A549 (cell line): ENCODE results near the gene RPAP3. TPM values are rescaled to one million over a fixed set of nuclear protein-coding genes. Genes with fewer than 3 reads are reported as not detected.
A peak's percentile ranks its signal among the peaks of the same experiment; 100 is the strongest.

Experiments
- ATAC-seq, 2 experiments: fragments of 200-7000 bp in 1 of 2; fragments of >200 bp in 1 of 2; cut with Nextera tagmentation in 1 of 2; cut with Tn5 transposase in 1 of 2; 3 replicates each; pipeline versions ENCODE4 v1.8.0 to v1.9.1; 2018 to 2020; ENCODE audit warnings: mild to moderate bottlenecking in 1 of 2, moderate library complexity in 1 of 2
- CTCF ChIA-PET: fragments of 300-600 bp; sonication (Branson Sonifier 250); formaldehyde crosslinking; extraction: SDS; loops from one replicate; lab custom pipeline; 2021; ENCODE audit warnings: antibody characterized with exemption, inconsistent platforms; lab: Yijun Ruan, JAX
- POLR2A ChIA-PET: fragments of 350-600 bp; formaldehyde crosslinking; extraction: SDS; loops from one replicate; lab custom pipeline; 2021; ENCODE audit warnings: antibody characterized with exemption, inconsistent platforms; lab: Yijun Ruan, JAX
- DNase-seq, 2 experiments: peaks; one replicate each; pipeline versions ENCODE4 v3.0.0 to v3.0.0-alpha.2; 2011 to 2016; ENCODE audit warnings: low read depth in 1 of 2, low spot score in 1 of 2
- FAIRE-seq: peaks from 2 replicates; lab custom pipeline; 2011; peaks lifted over from hg19 to GRCh38; lab: Jason Lieb, UNC
- H3K27ac ChIP-seq, 2 experiments: fragments of >200 bp; sonication (Bioruptor Twin); formaldehyde crosslinking; 3 replicates each; pipeline ENCODE4 v1.5.1; 2016 to 2017
- H3K4me1 ChIP-seq: fragments of >200 bp; sonication (Bioruptor Twin); formaldehyde crosslinking; 3 replicates; pipeline ENCODE4 v1.6.1; 2016
- H3K4me2 ChIP-seq: fragments of >200 bp; sonication (Bioruptor Twin); formaldehyde crosslinking; 3 replicates; pipeline ENCODE4 v1.6.1; 2016
- H3K4me3 ChIP-seq: fragments of >200 bp; sonication (Bioruptor Twin); formaldehyde crosslinking; 3 replicates; pipeline ENCODE4 v1.5.1; 2016
- H3K9me3 ChIP-seq: fragments of >200 bp; sonication (Bioruptor Twin); formaldehyde crosslinking; 3 replicates; pipeline ENCODE4 v1.6.1; 2016
- BHLHE40 ChIP-seq: IDR thresholded peaks from 2 replicates; pipeline ENCODE4 v1.6.1; 2012; ENCODE audit warnings: low read depth, low read length, inconsistent platforms
- CBX8 ChIP-seq: fragments of 200-600 bp; sonication (generic); IDR thresholded peaks from 2 replicates; pipeline ENCODE4 v1.6.1; 2016
- CHD2 ChIP-seq: fragments of 150-350 bp; IDR thresholded peaks from 2 replicates; pipeline ENCODE4 v1.6.1; 2014; ENCODE audit warnings: low read length; ENCODE audit not compliant: partially characterized antibody
- FOSB ChIP-seq: fragments of 250-450 bp; sonication (Bioruptor Pico); IDR thresholded peaks from 2 replicates; pipeline ENCODE4 v1.5.0; 2020; ENCODE audit warnings: mild to moderate bottlenecking, moderate library complexity
- FOSL2 ChIP-seq, 2 experiments: fragments of 450-650 bp in 1 of 2; fragments of >200 bp in 1 of 2; sonication (Bioruptor Twin) in 1 of 2; formaldehyde crosslinking; IDR thresholded peaks; 2 replicates each; pipeline versions ENCODE4 v1.5.0 to v1.6.1; 2016 to 2020; ENCODE audit warnings: mild to moderate bottlenecking in 1 of 2, moderate library complexity in 1 of 2
- GATA3 ChIP-seq: IDR thresholded peaks from 2 replicates; pipeline ENCODE4 v1.6.1; 2012; ENCODE audit warnings: borderline replicate concordance
- HOXB13 ChIP-seq: fragments of 250-450 bp; sonication (Bioruptor Pico); IDR thresholded peaks from 2 replicates; pipeline ENCODE4 v1.5.0; 2020; ENCODE audit warnings: low read depth, mild to moderate bottlenecking, moderate library complexity
- HOXB5 ChIP-seq: fragments of 250-450 bp; sonication (Bioruptor Pico); IDR thresholded peaks from 2 replicates; pipeline ENCODE4 v1.5.0; 2020; ENCODE audit warnings: mild to moderate bottlenecking, moderate library complexity
- KDM1A ChIP-seq: fragments of 200-600 bp; sonication (generic); IDR thresholded peaks from 2 replicates; pipeline ENCODE4 v1.6.1; 2016; ENCODE audit warnings: low read depth, mild to moderate bottlenecking
- KDM5A ChIP-seq: fragments of 200-600 bp; sonication (generic); IDR thresholded peaks from 2 replicates; pipeline ENCODE4 v1.6.1; 2016; ENCODE audit warnings: antibody characterized with exemption, mild to moderate bottlenecking
- MAFK ChIP-seq: fragments of 450-650 bp; IDR thresholded peaks from 2 replicates; pipeline ENCODE4 v1.6.1; 2014; ENCODE audit not compliant: partially characterized antibody
- MAZ ChIP-seq: fragments of 150-350 bp; IDR thresholded peaks from 2 replicates; pipeline ENCODE4 v1.6.1; 2014; ENCODE audit warnings: antibody characterized with exemption, low read depth, low read length, borderline replicate concordance
- MYC ChIP-seq: IDR thresholded peaks from 2 replicates; pipeline ENCODE4 v1.6.1; 2012; ENCODE audit warnings: mild to moderate bottlenecking, inconsistent platforms, low read length, improper control_type of control experiment, borderline replicate concordance
- NPAS2 ChIP-seq: fragments of 250-450 bp; sonication (Bioruptor Pico); IDR thresholded peaks from 2 replicates; pipeline ENCODE4 v1.8.0; 2022; ENCODE audit warnings: mild to moderate bottlenecking, moderate library complexity, borderline replicate concordance
- RARB ChIP-seq: fragments of 250-450 bp; sonication (Bioruptor Pico); IDR thresholded peaks from 2 replicates; pipeline ENCODE4 v1.8.0; 2021; ENCODE audit warnings: mild to moderate bottlenecking, moderate library complexity
- TP53 ChIP-seq: fragments of 250-450 bp; sonication (Bioruptor Pico); IDR thresholded peaks from 2 replicates; pipeline ENCODE4 v1.5.0; 2021; ENCODE audit warnings: mild to moderate bottlenecking, moderate library complexity
- USF2 ChIP-seq: fragments of 450-650 bp; IDR thresholded peaks from 2 replicates; pipeline ENCODE4 v1.6.1; 2014; ENCODE audit warnings: antibody characterized with exemption
- ZC3H11A ChIP-seq: fragments of 450-650 bp; IDR thresholded peaks from 2 replicates; pipeline ENCODE4 v1.6.1; 2014; ENCODE audit warnings: antibody characterized with exemption, mild to moderate bottlenecking
- WGBS: methylation state at CpG from one replicate; pipeline ENCODE4 v1.1.6; 2017; ENCODE audit errors: missing lambda C conversion rate; 5-methylcytosine and 5-hydroxymethylcytosine counted together
- polyA plus RNA-seq, 4 experiments: library from polyadenylated mRNA; depleted of rRNA in 3 of 4; stranded (reverse); fragments of >200 nt; fragmentation: RNase III in 1 of 4; extraction: RNeasy Plus Mini Kit Qiagen cat#74134 plus additional on column Dnase treatment in 1 of 4; gene quantifications; 2 replicates in 3 of 4; 3 replicates in 1 of 4; pipeline ENCODE4 v1.2.3, GENCODE V29; 2011 to 2017
- TF ChIP-seq, protein P1 (sequence below): fragments of >200 bp; sonication (Bioruptor Twin); formaldehyde crosslinking; IDR thresholded peaks from 2 replicates; pipeline ENCODE4 v1.6.1; 2016
- TF ChIP-seq, protein P2 (sequence below): fragments of 250-450 bp; sonication (Bioruptor Pico); IDR thresholded peaks from 2 replicates; pipeline ENCODE4 v1.5.0; 2020; ENCODE audit warnings: low read depth, mild to moderate bottlenecking, moderate library complexity
- TF ChIP-seq, protein P3 (sequence below): IDR thresholded peaks from 2 replicates; pipeline ENCODE4 v1.6.1; 2012
- TF ChIP-seq, protein P4 (sequence below): fragments of >200 bp; sonication (Bioruptor Twin); formaldehyde crosslinking; IDR thresholded peaks from 3 replicates; pipeline ENCODE4 v1.6.1; 2016

RPAP3 gene
- polyA plus RNA-seq, 2 of the 4 experiments (the other 2 are of a cell fraction), result 51.6 to 74.6 TPM

- TF ChIP-seq KDM5A (no peak), CHD2 (no peak)
Observed at GRCh38 chr12:47617476-47617875, 88.4 kb downstream of the RPAP3 start (continued).

DNA sequence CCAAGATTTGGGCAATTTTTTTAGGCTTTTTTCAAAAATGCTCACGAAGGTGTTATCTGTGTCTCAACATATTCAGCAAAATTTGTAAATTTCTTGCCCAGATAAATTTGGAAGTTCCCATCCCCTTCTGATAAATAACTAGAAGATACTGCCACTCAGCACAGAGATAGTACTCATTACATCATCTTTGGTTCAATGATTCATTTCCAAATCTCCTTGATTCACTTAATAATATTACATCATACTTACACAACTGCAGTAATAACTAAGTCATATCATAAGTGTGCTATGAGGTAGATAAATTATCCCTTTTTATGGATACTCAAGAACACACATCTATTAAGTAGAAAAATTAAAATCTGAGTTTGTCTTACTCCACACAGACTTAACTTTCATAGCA, 89.4 kb downstream of the RPAP3 start:
- peak; percentile 61 for FAIRE-seq

DNA sequence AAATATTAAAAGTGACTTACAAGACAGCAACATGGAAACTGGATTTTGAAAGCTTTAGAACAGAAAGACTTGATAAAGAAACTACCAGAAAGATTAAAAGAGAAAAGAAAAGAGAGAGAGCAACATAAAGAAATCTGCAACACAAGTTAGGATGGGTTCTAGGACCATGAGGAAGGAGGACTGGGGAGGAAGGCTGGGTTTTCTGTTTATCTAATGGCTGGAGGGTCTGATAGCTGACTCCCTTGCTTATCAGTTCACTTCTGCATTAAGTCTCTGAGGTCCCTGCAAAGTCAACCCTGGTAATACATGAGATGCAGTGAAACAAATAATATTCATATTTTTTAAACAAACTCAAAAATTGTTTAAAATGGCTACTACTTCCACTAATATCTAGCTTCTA, 90.1 kb downstream of the RPAP3 start:
- Histone ChIP-seq H3K4me2 (no peak overlapping the region), H3K27ac (no peak overlapping the region), H3K4me3 (no peak overlapping the region), H3K4me1 (no peaks in the 10 kb centered on the region), H3K9me3 (peaks cover 27% of the 10 kb centered on the region)
- no peak for ATAC-seq
- CTCF ChIA-PET, result interaction anchor here (1.2 to 1.6 kb wide), 4 partner anchors 12 to 29 kb away, joined by 3 to 5 read pairs (median 4); no protein-coding TSS in a partner anchor
- POLR2A ChIA-PET, result no interaction called here
- TF ChIP-seq MAZ, result no peak
- TF ChIP-seq CBX8, result no peak
- TF ChIP-seq MYC, result no peak
- no peak for TF ChIP-seq RARB (CRISPR knock-in tag)
- TF ChIP-seq CHD2, result no peak
- no peak for TF ChIP-seq BHLHE40
- no peak for TF ChIP-seq TP53 (CRISPR knock-in tag)
- TF ChIP-seq FOSL2 (IDR thresholded peaks at IDR 0.05), result no peak
- no peak for TF ChIP-seq FOSL2 (CRISPR knock-in tag; IDR thresholded peaks at IDR 0.05)
- no peak for TF ChIP-seq KDM5A
- no peak for TF ChIP-seq HOXB5 (CRISPR knock-in tag)
- TF ChIP-seq, protein P1, sequence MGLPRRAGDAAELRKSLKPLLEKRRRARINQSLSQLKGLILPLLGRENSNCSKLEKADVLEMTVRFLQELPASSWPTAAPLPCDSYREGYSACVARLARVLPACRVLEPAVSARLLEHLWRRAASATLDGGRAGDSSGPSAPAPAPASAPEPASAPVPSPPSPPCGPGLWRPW, result no peak
- TF ChIP-seq MAFK, result no peak
- TF ChIP-seq HOXB13, result no peak
- TF ChIP-seq FOSB, result no peak
- no peak for TF ChIP-seq GATA3
- no peak for TF ChIP-seq KDM1A
- TF ChIP-seq USF2, result no peak
- TF ChIP-seq ZC3H11A, result no peak
- TF ChIP-seq, protein P2, sequence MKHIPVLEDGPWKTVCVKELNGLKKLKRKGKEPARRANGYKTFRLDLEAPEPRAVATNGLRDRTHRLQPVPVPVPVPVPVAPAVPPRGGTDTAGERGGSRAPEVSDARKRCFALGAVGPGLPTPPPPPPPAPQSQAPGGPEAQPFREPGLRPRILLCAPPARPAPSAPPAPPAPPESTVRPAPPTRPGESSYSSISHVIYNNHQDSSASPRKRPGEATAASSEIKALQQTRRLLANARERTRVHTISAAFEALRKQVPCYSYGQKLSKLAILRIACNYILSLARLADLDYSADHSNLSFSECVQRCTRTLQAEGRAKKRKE (CRISPR knock-in tag), result no peak
- TF ChIP-seq, protein P3, sequence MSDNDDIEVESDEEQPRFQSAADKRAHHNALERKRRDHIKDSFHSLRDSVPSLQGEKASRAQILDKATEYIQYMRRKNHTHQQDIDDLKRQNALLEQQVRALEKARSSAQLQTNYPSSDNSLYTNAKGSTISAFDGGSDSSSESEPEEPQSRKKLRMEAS, result no peak
- no peak for FAIRE-seq
- no peak for DNase-seq

More for the DNA sequence above, 89.4 kb downstream of the RPAP3 start:
- Histone ChIP-seq H3K4me2 (no peak overlapping the region), H3K9me3 (peaks cover 27% of the 10 kb centered on the region), H3K4me1 (no peaks in the 10 kb centered on the region), H3K27ac (no peak overlapping the region), H3K4me3 (no peak overlapping the region)
- ChIA-PET POLR2A (no interaction called here), CTCF (interaction anchor here (1.5 to 1.6 kb wide), 3 partner anchors 12 to 20 kb away, joined by 3 to 5 read pairs (median 5); no protein-coding TSS in a partner anchor)
- DNase-seq (no peak), ATAC-seq (no peak)
- TF ChIP-seq CBX8, result no peak
- TF ChIP-seq NPAS2 (CRISPR knock-in tag), result no peak
- TF ChIP-seq, protein P4, sequence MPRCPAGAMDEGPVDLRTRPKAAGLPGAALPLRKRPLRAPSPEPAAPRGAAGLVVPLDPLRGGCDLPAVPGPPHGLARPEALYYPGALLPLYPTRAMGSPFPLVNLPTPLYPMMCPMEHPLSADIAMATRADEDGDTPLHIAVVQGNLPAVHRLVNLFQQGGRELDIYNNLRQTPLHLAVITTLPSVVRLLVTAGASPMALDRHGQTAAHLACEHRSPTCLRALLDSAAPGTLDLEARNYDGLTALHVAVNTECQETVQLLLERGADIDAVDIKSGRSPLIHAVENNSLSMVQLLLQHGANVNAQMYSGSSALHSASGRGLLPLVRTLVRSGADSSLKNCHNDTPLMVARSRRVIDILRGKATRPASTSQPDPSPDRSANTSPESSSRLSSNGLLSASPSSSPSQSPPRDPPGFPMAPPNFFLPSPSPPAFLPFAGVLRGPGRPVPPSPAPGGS, result no peak
- 91% methylated on average over 1 of the region's 1 CpG for WGBS
